ENCODE measurements around the gene CD96.
"Not testable (repeated sequence)": the region's sequence is repeated elsewhere in the genome, so short reads cannot be mapped to it uniquely, and the experiment has no call there.

Gene CD96

GRCh38 chr3:111519178-111519855, 22.7 kb upstream of the CD96 start:
- H3K27ac ChIP-seq: no peak overlapping the region
- no peak for TF ChIP-seq CTCF (IDR thresholded peaks at IDR 0.05)
- no peak for TF ChIP-seq ZFX (IDR thresholded peaks at IDR 0.05; ENCODE audit: borderline replicate concordance)

- TF ChIP-seq ZFX (IDR thresholded peaks at IDR 0.05; ENCODE audit: borderline replicate concordance): no peak
- no peak for TF ChIP-seq CTCF (IDR thresholded peaks at IDR 0.05)
- H3K27ac ChIP-seq: no peak overlapping the region
Observed at GRCh38 chr3:111521891-111522290, 20.1 kb upstream of the CD96 start.

- not testable (repeated sequence) for H3K27ac ChIP-seq
Observed at GRCh38 chr3:111524486-111524885, 17.5 kb upstream of the CD96 start.

- TF ChIP-seq CTCF (IDR thresholded peaks at IDR 0.05): no peak
- TF ChIP-seq ZFX (IDR thresholded peaks at IDR 0.05; ENCODE audit: borderline replicate concordance): no peak
- H3K27ac ChIP-seq: no peak overlapping the region
Observed at GRCh38 chr3:111531446-111531845, 10.6 kb upstream of the CD96 start.

GRCh38 chr3:111534701-111535100, 7.3 kb upstream of the CD96 start:
- H3K27ac ChIP-seq: no peak overlapping the region
- TF ChIP-seq CTCF (IDR thresholded peaks at IDR 0.05) (no peak), ZFX (IDR thresholded peaks at IDR 0.05; ENCODE audit: borderline replicate concordance) (no peak)

GRCh38 chr3:111538111-111538510, 3.9 kb upstream of the CD96 start:
- no peak for TF ChIP-seq CTCF (IDR thresholded peaks at IDR 0.05)
- no peak for TF ChIP-seq ZFX (IDR thresholded peaks at IDR 0.05; ENCODE audit: borderline replicate concordance)
- no peak overlapping the region for H3K27ac ChIP-seq

GRCh38 chr3:111538681-111539083, 3.3 kb upstream of the CD96 start:
- H3K27ac ChIP-seq: no peak overlapping the region
- no peak for TF ChIP-seq ZFX (IDR thresholded peaks at IDR 0.05; ENCODE audit: borderline replicate concordance)
- no peak for TF ChIP-seq CTCF (IDR thresholded peaks at IDR 0.05)

Data from 22Rv1 (cell line).